Aorta (tissue), 5 donors: Measurements from ENCODE around the gene NUP35. TPM values are rescaled to one million over a fixed set of nuclear protein-coding genes. Genes with fewer than 3 reads are reported as not detected.
"Not testable (repeated sequence)": the region's sequence is repeated elsewhere in the genome, so short reads cannot be mapped to it uniquely, and the experiment has no call there.

Experiments used
- ATAC-seq: fragments of 200-7000 bp; cut with Tn5 transposase; one replicate; pipeline ENCODE4 v1.9.1; 2022; ENCODE audit warnings: moderate library complexity; ENCODE audit not compliant: low FRiP score
- DNase-seq, 2 donors: peaks; one replicate each; pipeline ENCODE4 v3.0.0-alpha.2; 2020
- H3K27ac ChIP-seq, 2 donors: one replicate each; pipeline ENCODE4 v1.5.1; 2013; ENCODE audit warnings: low read length in 2 of 2, mild to moderate bottlenecking in 2 of 2, moderate library complexity in 2 of 2, control low read depth in 1 of 2, inconsistent platforms in 1 of 2, low read depth in 1 of 2
- H3K27me3 ChIP-seq, 2 donors: one replicate each; pipeline ENCODE4 v1.6.1; 2013; ENCODE audit warnings: control low read depth in 1 of 2, low read length in 1 of 2, mild to moderate bottlenecking in 1 of 2, moderate library complexity in 1 of 2; ENCODE audit not compliant: insufficient read depth in 2 of 2, control insufficient read depth in 1 of 2
- H3K36me3 ChIP-seq, 2 donors: one replicate each; pipeline ENCODE4 v1.6.1; 2013; ENCODE audit warnings: control low read depth in 1 of 2, low read length in 1 of 2, mild to moderate bottlenecking in 1 of 2; ENCODE audit not compliant: insufficient read depth in 2 of 2, control insufficient read depth in 1 of 2
- H3K4me1 ChIP-seq, 2 donors: one replicate each; pipeline ENCODE4 v1.6.1; 2013; ENCODE audit warnings: low read length in 2 of 2, control low read depth in 1 of 2, mild to moderate bottlenecking in 1 of 2, moderate library complexity in 1 of 2; ENCODE audit not compliant: insufficient read depth in 2 of 2, control insufficient read depth in 1 of 2
- H3K4me3 ChIP-seq, 2 donors: one replicate each; pipeline ENCODE4 v1.5.1; 2013; ENCODE audit warnings: low read length in 2 of 2, control low read depth in 1 of 2, mild to moderate bottlenecking in 1 of 2
- H3K9me3 ChIP-seq: one replicate; pipeline ENCODE4 v1.6.1; 2013; ENCODE audit warnings: mild to moderate bottlenecking, low read length; ENCODE audit not compliant: control insufficient read depth
- WGBS, 2 donors: extraction: QIAGEN DNeasy Blood & Tissue Kit; methylation state at CpG; one replicate each; pipeline ENCODE4 v1.1.7; 2013; 5-methylcytosine and 5-hydroxymethylcytosine counted together
- intact Hi-C, 2 donors: fragments of 100-400 bp; cut with DNase I; formaldehyde crosslinking; loops; one replicate each; pipeline versions ENCODE4 v1.14.2 to v1.15.0; 2022
- polyA plus RNA-seq, 2 donors: library from polyadenylated mRNA; stranded (reverse); fragments of 200-250 nt; gene quantifications; one replicate each; pipeline ENCODE4 v1.2.3, GENCODE V29; 2013
- total RNA-seq, 2 donors: library from RNA; stranded (reverse); fragmentation: NEBNext Ultra II Directional; extraction: Animal tissue kit (Norgen Biotek cat#: 25700); gene quantifications; one replicate each; pipeline ENCODE4 v1.2.1, GENCODE V29; 2021
- donor health status: healthy with polysubstance abuse.
- donor health status: Bipolar disorder and iron deficiency.
- donor health status: DM: no; HTN: no; CAD: no.
- donor health status: DM: no; HTN: no; CAD: no.
- donor health status: DM: yes; HTN: yes; CAD: no.

Gene NUP35
- total and polyA plus RNA-seq, 4 donors, result 7.1 to 17.0 (median 10.7) TPM

DNA sequence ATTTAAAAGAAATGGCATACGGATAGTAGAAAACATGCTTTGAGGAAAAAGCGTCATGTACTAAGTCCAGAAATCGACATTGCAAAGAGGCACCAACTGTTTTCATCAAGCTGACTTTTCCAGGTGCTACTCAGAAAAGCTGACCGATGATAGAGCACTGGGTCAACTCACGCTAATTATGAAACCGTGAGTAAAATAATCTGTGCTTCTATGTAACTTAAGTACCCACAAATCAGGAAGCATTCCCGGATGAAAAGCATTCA, 353 bp upstream of the NUP35 start:
- H3K27me3 ChIP-seq, result no peaks in the 10 kb centered on the region
- ATAC-seq (no peak), DNase-seq (no peak)
- no peaks in the 10 kb centered on the region for H3K36me3 ChIP-seq
- 0 to 1% methylated on average over 7 of the region's 7 CpGs for WGBS, 2 donors
- H3K27ac ChIP-seq, result peak overlapping the region in 1 of 2 donors; percentile 56
- H3K4me3 ChIP-seq, result peak overlapping the region; percentile 56 to 80
- intact Hi-C loops, result loop anchor here (2.0 to 5.0 kb wide), 2 partner anchors 37 to 45 kb away; partner anchors contain the start of gene DUSP19 (in 1 of the 2)
- no peaks in the 10 kb centered on the region for H3K9me3 ChIP-seq
- no peaks in the 10 kb centered on the region for H3K4me1 ChIP-seq

DNA sequence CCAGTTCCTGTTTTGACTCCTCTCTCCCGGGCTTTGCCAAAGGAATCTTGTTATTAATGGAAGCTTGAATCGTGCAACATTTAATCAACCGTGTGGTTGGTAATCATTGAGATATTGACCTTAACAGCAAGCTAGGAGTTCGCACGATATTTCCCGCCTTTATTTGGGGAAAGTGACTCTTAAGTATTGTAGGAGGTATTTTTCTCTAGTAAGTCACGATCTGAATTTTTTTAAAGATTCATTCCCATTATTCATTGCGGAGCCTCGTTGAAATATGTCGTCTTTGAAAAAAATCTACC, 663 bp downstream of the NUP35 start:
- H3K4me1 ChIP-seq, result no peaks in the 10 kb centered on the region
- H3K4me3 ChIP-seq, result peak overlapping the region; percentile 16 to 56
- no peaks in the 10 kb centered on the region for H3K9me3 ChIP-seq
- H3K36me3 ChIP-seq, result no peaks in the 10 kb centered on the region
- H3K27ac ChIP-seq, result peak overlapping the region in 1 of 2 donors; percentile 10
- no peak for DNase-seq
- no peaks in the 10 kb centered on the region for H3K27me3 ChIP-seq
- intact Hi-C loops, result loop anchor here (2.0 to 5.0 kb wide), 2 partner anchors 38 to 46 kb away; partner anchors contain the start of gene DUSP19 (in 1 of the 2)
- no peak for ATAC-seq
- WGBS, 2 donors, result 0% methylated on average over 10 of the region's 10 CpGs

DNA sequence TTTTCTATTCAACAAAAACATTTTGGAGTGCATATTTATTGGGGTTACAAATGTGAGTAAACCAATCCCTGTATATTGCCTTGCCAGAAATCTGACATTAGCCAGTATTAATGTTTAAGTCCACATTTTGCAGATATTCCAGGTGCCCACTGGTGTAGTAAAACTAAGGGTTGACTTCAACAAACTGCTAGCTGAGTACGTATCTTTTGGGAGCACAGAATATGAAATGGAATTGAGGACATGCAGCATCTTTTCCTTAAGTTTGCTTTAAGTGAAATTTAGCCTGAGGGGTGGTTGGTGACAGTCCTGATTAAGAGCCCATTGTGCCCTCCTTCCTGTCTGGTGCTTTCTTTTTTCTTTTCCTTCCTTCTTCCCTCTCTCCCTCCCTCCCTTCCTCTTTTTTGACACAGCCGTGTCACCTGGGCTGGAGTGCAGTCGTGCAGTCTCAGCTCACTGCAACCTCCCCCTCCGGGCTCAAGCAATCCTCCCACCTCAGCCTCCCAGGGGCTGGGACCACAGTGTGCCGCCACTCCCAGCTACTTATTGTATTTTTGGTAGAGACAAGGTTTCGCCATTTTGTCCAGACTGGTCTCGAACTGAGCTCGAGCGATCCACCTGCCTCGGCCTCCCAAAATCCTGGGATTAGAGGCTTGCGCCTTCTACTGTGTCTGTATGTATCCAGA, 1.6 kb downstream of the NUP35 start:
- no peaks in the 10 kb centered on the region for H3K27me3 ChIP-seq
- no peak overlapping the region for H3K4me3 ChIP-seq
- WGBS, 2 donors, result 79 to 81% methylated on average over 11 of the region's 11 CpGs

DNA sequence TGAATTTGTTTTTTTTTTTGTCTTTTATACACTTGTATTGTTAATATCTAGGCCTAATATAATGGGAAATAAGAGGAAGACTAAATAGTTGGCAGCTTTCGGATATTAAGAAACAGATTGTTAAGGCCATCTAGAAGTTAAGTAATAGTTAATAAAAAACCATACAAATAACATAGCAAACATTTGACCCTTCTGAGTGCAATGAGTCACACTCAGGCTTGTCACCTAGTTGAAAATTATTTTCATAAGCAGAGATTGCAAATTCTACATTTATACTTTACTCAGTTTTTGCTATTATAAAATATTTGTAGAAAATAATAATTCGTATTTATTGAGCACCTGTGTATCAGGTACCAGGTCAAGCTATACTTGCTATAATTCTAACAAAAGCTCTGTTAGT, 2.4 kb downstream of the NUP35 start:
- ATAC-seq (no peak), DNase-seq (no peak)
- Histone ChIP-seq H3K9me3 (no peaks in the 10 kb centered on the region), H3K4me3 (no peak overlapping the region), H3K27ac (no peak overlapping the region), H3K36me3 (no peaks in the 10 kb centered on the region), H3K4me1 (no peaks in the 10 kb centered on the region), H3K27me3 (no peaks in the 10 kb centered on the region)
- intact Hi-C loops, result no loop called here
- 94 to 96% methylated on average over 2 of the region's 2 CpGs for WGBS, 2 donors

More for the DNA sequence above, 1.6 kb downstream of the NUP35 start:
- ATAC-seq (no peak), DNase-seq (no peak)
- Histone ChIP-seq H3K36me3 (no peaks in the 10 kb centered on the region), H3K9me3 (no peaks in the 10 kb centered on the region), H3K27ac (no peak overlapping the region), H3K4me1 (no peaks in the 10 kb centered on the region)
- intact Hi-C loops, result loop anchor here in 1 of 2 donors (2.0 kb wide), 1 partner anchor 47 kb away; the partner anchor contains the start of gene DUSP19

GRCh38 chr2:183134016-183134415, 9.8 kb downstream of the NUP35 start:
- Histone ChIP-seq H3K27me3 (no peaks in the 10 kb centered on the region), H3K27ac (no peak overlapping the region), H3K4me1 (no peaks in the 10 kb centered on the region), H3K9me3 (no peaks in the 10 kb centered on the region), H3K4me3 (no peak overlapping the region), H3K36me3 (peaks cover 0 to 3% of the 10 kb centered on the region in 2 donors)
- intact Hi-C loops, result no loop called here
- 97% methylated on average over 2 of the region's 2 CpGs for WGBS, 2 donors
- DNase-seq, result no peak
- no peak for ATAC-seq

DNA sequence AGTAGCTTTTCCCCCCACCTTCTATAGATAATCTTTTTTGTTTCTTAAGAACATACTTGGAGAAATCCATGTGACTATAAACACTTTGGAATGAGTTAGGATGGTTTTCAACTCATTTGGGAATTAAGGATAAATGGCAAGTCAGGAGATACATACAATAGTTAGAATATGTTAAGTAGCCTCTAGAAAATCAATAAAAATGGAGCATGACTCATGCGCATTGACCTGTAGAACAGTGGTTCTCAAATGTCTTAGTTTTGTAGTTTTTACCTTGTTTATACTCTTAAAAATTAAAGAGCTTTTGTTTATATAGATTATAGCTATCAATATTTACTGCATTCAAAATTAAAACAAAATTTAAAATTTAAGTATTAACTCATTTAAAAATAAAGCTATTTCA, 24.7 kb downstream of the NUP35 start:
- intact Hi-C loops, result no loop called here
- no peaks in the 10 kb centered on the region for H3K9me3 ChIP-seq
- no peak overlapping the region for H3K27ac ChIP-seq

DNA sequence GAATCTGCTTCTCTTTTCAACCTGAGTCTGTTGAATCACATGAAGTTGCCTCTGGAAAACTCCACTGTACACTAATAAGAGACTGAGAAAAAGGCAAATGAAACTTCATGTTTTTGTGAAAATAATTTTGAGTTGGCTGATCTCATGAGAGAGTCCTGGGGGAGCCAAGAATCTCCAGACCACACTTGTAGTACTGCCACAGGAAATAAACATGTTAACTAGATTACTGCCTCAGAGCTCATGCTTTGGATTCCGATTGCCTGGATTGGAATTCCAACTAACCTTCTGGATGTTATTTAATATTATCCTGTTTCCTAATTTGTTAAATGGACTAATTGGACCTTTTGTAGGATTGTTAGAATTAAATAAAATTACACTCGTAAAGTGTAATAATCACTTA, 25.2 kb downstream of the NUP35 start:
- ATAC-seq (no peak), DNase-seq (no peak)
- H3K27ac ChIP-seq, result no peak overlapping the region
- H3K27me3 ChIP-seq, result no peaks in the 10 kb centered on the region
- no peaks in the 10 kb centered on the region for H3K9me3 ChIP-seq
- 61 to 65% methylated on average over 2 of the region's 2 CpGs for WGBS, 2 donors
- peaks cover 0 to 3% of the 10 kb centered on the region in 2 donors for H3K36me3 ChIP-seq
- no peak overlapping the region for H3K4me3 ChIP-seq
- intact Hi-C loops, result no loop called here
- peaks cover 0 to 2% of the 10 kb centered on the region in 2 donors for H3K4me1 ChIP-seq

More for the DNA sequence above, 24.7 kb downstream of the NUP35 start:
- H3K4me3 ChIP-seq, result no peak overlapping the region
- H3K27me3 ChIP-seq, result no peaks in the 10 kb centered on the region
- ATAC-seq (no peak), DNase-seq (no peak)
- WGBS, 2 donors, result 97 to 99% methylated on average over 1 of the region's 1 CpG
- H3K36me3 ChIP-seq, result peaks cover 0 to 3% of the 10 kb centered on the region in 2 donors
- peaks cover 0 to 2% of the 10 kb centered on the region in 2 donors for H3K4me1 ChIP-seq

- 95 to 96% methylated on average over 3 of the region's 3 CpGs for WGBS, 2 donors
- H3K27ac ChIP-seq, H3K36me3 ChIP-seq, intact Hi-C loops, H3K27me3 ChIP-seq, H3K9me3 ChIP-seq, H3K4me1 ChIP-seq, ATAC-seq, DNase-seq, H3K4me3 ChIP-seq: not testable (repeated sequence)
Observed at GRCh38 chr2:183152280-183152679, 28.0 kb downstream of the NUP35 start.

- intact Hi-C loops, result no loop called here
- ATAC-seq, result no peak
- 97 to 98% methylated on average over 3 of the region's 3 CpGs for WGBS, 2 donors
Observed at GRCh38 chr2:183153967-183154366, 29.7 kb downstream of the NUP35 start.

More at GRCh38 chr2:183153967-183154366, 29.7 kb downstream of the NUP35 start:
- Histone ChIP-seq H3K27me3 (no peaks in the 10 kb centered on the region), H3K9me3 (no peaks in the 10 kb centered on the region), H3K4me3 (no peak overlapping the region), H3K4me1 (no peaks in the 10 kb centered on the region), H3K36me3 (peaks cover 0 to 3% of the 10 kb centered on the region in 2 donors), H3K27ac (no peak overlapping the region)
- DNase-seq, result no peak
